ENCODE data around the gene NUCKS1. TPM values are rescaled to one million over a fixed set of nuclear protein-coding genes. Genes with fewer than 3 reads are reported as not detected.

NUCKS1 gene
- total and polyA plus RNA-seq, 10 of the 15 experiments (the other 5 are each of a cell fraction or from before 2014, with no cell fraction given), result 40.5 to 135 (median 55.5) TPM

DNA sequence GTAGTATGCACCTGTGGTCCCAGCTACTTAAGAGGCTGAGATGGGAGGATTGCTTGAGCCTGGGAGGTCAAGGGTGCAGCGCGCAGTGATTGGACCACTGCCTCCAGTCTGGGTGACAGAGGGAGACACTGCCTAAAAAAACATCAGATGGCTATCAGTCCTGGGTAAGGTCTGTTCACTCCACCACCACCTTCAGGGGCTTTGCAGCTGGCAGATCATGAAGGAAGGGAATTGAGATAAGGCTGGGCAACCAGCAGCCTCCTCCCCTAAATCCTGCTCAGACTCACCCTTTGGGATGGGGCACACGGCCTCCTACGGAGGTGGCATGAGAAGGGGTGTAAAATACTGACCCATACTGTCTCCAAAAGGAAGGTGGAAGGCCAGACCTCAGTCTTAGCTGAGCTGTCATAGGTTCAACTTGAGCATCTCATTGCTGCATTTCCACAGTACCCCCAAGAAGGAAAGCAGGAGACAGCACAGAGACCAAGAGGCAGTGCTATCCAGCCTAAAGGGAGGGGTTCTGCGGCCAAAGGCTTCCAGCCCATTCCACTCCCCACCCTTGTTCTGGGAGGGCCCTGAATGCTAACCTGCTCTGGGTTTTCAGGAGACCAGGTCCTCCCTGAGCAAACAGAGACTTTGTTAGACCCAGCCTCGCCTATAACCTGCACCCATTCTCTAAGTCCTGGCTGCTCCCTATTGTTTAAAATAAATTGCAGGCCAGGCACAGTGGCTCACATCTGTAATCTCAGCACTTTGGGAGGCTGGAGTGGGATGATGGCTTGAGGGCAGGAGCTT, 83.4 kb downstream of the NUCKS1 start (continued):
- no peak for TF ChIP-seq CEBPB (IDR thresholded peaks at IDR 0.05; ENCODE audit: borderline replicate concordance in 1 of 2, low read depth in 2 of 2, low read length in 2 of 2)
- TF ChIP-seq ASH2L (IDR thresholded peaks at IDR 0.05; ENCODE audit: borderline replicate concordance, low read depth), result no peak
- TF ChIP-seq, protein P1, sequence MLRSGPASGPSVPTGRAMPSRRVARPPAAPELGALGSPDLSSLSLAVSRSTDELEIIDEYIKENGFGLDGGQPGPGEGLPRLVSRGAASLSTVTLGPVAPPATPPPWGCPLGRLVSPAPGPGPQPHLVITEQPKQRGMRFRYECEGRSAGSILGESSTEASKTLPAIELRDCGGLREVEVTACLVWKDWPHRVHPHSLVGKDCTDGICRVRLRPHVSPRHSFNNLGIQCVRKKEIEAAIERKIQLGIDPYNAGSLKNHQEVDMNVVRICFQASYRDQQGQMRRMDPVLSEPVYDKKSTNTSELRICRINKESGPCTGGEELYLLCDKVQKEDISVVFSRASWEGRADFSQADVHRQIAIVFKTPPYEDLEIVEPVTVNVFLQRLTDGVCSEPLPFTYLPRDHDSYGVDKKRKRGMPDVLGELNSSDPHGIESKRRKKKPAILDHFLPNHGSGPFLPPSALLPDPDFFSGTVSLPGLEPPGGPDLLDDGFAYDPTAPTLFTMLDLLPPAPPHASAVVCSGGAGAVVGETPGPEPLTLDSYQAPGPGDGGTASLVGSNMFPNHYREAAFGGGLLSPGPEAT (IDR thresholded peaks at IDR 0.05; ENCODE audit: low read depth), result no peak
- TF ChIP-seq PML (IDR thresholded peaks at IDR 0.05; ENCODE audit: low read length), result no peak
- TF ChIP-seq TCF12 (IDR thresholded peaks at IDR 0.05; ENCODE audit: low read depth, low read length), result no peak
- no peak for TF ChIP-seq CHD2 (IDR thresholded peaks at IDR 0.05; ENCODE audit: borderline replicate concordance, low read depth, low read length)
- TF ChIP-seq RELA (IDR thresholded peaks at IDR 0.05; ENCODE audit: borderline replicate concordance, partially characterized antibody), result no peak

DNA sequence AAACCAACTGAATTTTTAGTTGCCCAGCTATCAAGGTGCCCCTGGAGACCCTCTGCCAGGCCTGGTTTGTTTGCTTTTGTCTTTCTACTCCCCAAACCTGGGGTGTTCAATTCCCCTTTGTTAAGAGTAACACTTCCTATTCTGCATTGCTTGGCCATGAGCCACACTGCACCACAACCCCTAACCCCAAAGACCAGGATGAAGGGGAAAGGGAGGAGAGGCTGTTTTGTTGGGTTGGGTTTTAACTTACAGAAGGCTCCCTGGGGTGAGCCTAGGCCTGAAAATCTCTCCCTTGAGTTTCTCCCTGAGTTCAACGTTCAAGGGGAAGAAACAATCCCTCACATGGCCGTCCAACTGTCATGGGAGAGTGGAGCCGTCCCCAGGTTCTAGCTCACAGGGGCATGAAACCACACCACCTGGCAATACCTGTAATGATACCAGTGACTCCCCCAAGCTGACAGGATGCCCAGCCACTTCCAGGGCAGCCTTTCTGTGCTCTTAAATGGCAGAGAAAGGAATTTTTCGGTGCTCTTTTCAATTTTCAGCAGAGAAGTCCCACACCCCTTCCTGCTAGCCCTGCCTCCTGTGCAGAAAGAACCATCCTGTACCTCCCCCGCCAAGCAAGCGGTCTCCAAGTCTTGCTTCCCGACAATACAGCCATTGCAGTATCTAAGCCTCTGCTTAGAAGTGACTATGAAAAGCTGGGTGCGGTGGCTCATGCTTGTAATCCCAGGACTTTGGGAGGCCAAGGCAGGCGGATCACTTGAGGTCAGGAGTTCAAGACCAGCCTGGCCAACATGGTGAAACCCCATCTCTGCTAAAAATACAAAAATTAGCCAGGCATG, 84.6 kb downstream of the NUCKS1 start:
- Histone ChIP-seq H3K4me1 (ENCODE audit: control insufficient read depth, insufficient read depth, low read length) (peaks cover 54% of the 10 kb centered on the region), H3K9me3 (replicated peaks; ENCODE audit: control insufficient read depth, insufficient read depth, low read length) (no peaks in the 10 kb centered on the region), H3K36me3 (ENCODE audit: control insufficient read depth in 2 of 2, insufficient read depth in 2 of 2, low read length in 1 of 2) (no peaks in the 10 kb centered on the region), H3K27ac (ENCODE audit: control insufficient read depth, insufficient read depth) (peak overlapping the region; percentile 53), H2AFZ (ENCODE audit: control insufficient read depth, low read depth, low read length) (peak overlapping the region; percentile 56), H3K27me3 (replicated peaks in 1 of 2; ENCODE audit: control insufficient read depth in 2 of 2, insufficient read depth in 2 of 2, low read length in 1 of 2) (no peaks in the 10 kb centered on the region), H3K9ac (ENCODE audit: control insufficient read depth, insufficient read depth, low read length) (peak overlapping the region; percentile 37; the same call in 1 of the 2 replicates), H3K79me2 (ENCODE audit: control insufficient read depth, insufficient read depth, low read length) (peaks cover 5% of the 10 kb centered on the region), H3K4me2 (ENCODE audit: control insufficient read depth, insufficient read depth) (peak overlapping the region; percentile 73), H4K20me1 (ENCODE audit: control insufficient read depth, insufficient read depth) (no peaks in the 10 kb centered on the region), H3K4me3 (peak overlapping the region; percentile 14; the same call in 1 of the 2 replicates)
- CTCF ChIA-PET, result interaction anchor here (0.7 to 31.9 kb wide), 8 partner anchors 8 to 312 kb away, joined by 4 to 1339 read pairs (median 10); partner anchors contain the start of gene SLC45A3
- DNase-seq (ENCODE audit: low read depth, low spot score), result peak; percentile 60
- no TSS peak for BruUV-seq (replicated peaks)
- SMC1A ChIA-PET (ENCODE audit: uncharacterized antibody, unreplicated experiment), result interaction anchor here (0.6 to 26.7 kb wide), 9 partner anchors 6 to 325 kb away, joined by 3 to 1008 read pairs (median 4); partner anchors contain the start of gene SLC45A3
- RAD21 ChIA-PET (ENCODE audit: unreplicated experiment), result interaction anchor here (0.9 to 11.4 kb wide), 6 partner anchors 6 to 107 kb away, joined by 3 to 194 read pairs (median 6); partner anchors contain the start of gene ELK4
- POLR2A ChIA-PET, result interaction anchor here (0.5 to 7.8 kb wide), 8 partner anchors 13 to 109 kb away, joined by 3 to 89 read pairs (median 4); partner anchors contain the start of gene RAB29
- ATAC-seq, result peak; percentile 15
- FAIRE-seq, result no peak
- WGBS (ENCODE audit: insufficient coverage, insufficient replicate concordance, low lambda C conversion rate, missing lambda C conversion rate), result 22% methylated on average over 9 of the region's 9 CpGs
- in situ Hi-C loops (cut with MboI), result no loop called here
- intact Hi-C loops (cut with micrococcal nuclease; ENCODE audit: unreplicated experiment), result no loop called here
- TF ChIP-seq, protein P2, sequence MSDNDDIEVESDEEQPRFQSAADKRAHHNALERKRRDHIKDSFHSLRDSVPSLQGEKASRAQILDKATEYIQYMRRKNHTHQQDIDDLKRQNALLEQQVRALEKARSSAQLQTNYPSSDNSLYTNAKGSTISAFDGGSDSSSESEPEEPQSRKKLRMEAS (IDR thresholded peaks at IDR 0.05; ENCODE audit: low read depth, low read length), result no peak
- TF ChIP-seq, protein P3, sequence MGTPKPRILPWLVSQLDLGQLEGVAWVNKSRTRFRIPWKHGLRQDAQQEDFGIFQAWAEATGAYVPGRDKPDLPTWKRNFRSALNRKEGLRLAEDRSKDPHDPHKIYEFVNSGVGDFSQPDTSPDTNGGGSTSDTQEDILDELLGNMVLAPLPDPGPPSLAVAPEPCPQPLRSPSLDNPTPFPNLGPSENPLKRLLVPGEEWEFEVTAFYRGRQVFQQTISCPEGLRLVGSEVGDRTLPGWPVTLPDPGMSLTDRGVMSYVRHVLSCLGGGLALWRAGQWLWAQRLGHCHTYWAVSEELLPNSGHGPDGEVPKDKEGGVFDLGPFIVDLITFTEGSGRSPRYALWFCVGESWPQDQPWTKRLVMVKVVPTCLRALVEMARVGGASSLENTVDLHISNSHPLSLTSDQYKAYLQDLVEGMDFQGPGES (IDR thresholded peaks at IDR 0.05), result no peak
- TF ChIP-seq, protein P4, sequence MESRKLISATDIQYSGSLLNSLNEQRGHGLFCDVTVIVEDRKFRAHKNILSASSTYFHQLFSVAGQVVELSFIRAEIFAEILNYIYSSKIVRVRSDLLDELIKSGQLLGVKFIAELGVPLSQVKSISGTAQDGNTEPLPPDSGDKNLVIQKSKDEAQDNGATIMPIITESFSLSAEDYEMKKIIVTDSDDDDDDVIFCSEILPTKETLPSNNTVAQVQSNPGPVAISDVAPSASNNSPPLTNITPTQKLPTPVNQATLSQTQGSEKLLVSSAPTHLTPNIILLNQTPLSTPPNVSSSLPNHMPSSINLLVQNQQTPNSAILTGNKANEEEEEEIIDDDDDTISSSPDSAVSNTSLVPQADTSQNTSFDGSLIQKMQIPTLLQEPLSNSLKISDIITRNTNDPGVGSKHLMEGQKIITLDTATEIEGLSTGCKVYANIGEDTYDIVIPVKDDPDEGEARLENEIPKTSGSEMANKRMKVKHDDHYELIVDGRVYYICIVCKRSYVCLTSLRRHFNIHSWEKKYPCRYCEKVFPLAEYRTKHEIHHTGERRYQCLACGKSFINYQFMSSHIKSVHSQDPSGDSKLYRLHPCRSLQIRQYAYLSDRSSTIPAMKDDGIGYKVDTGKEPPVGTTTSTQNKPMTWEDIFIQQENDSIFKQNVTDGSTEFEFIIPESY (IDR thresholded peaks at IDR 0.05), result no peak
- TF ChIP-seq TCF3 (IDR thresholded peaks at IDR 0.05; ENCODE audit: borderline replicate concordance, insufficient read depth, low read depth, low read length) (peak; percentile 87), TCF12 (IDR thresholded peaks at IDR 0.05; ENCODE audit: low read depth, low read length) (0 out of 2 replicates have a peak, but pooled peaks have one; percentile 37), EED (IDR thresholded peaks at IDR 0.05; ENCODE audit: low read depth) (peak; percentile 79)

All from GM12878 (cell line).